Activated T-helper 1 cell treated with anti-CD3 and anti-CD28 coated beads, Interleukin-2, amount 50 U/mL, for 16 hours (primary cell): ENCODE data around the gene BHLHE40.

Source experiments
- DNase-seq, 2 donors: peaks; one replicate each; pipeline ENCODE4 v3.0.0-alpha.2; 2020; ENCODE audit warnings: low read depth in 1 of 2, low spot score in 1 of 2

Gene BHLHE40

GRCh38 chr3:4979428-4980228 is at the start of gene BHLHE40:
BHLHE40 (plus strand) TSS chr3:4979437; CDS start chr3:4979719, 282 bp downstream.
- no peak for DNase-seq

GRCh38 chr3:4930501-4930900 is 48.7 kb upstream of the BHLHE40 start:
- DNase-seq: no peak

- no peak for DNase-seq
These were observed 45.2 kb upstream of the BHLHE40 start for GRCh38 chr3:4934050-4934449.

- DNase-seq: no peak
These were observed 43.9 kb upstream of the BHLHE40 start for GRCh38 chr3:4935347-4935746.

- no peak for DNase-seq
These were observed 42.1 kb upstream of the BHLHE40 start for GRCh38 chr3:4936982-4937614.

- DNase-seq: no peak
These were observed 40.8 kb upstream of the BHLHE40 start for GRCh38 chr3:4938281-4938982.

GRCh38 chr3:4939276-4939675 is 40.0 kb upstream of the BHLHE40 start:
- DNase-seq: no peak

- DNase-seq: no peak
These were observed 38.3 kb upstream of the BHLHE40 start for GRCh38 chr3:4940985-4941384.

- DNase-seq: no peak
These were observed 35.7 kb upstream of the BHLHE40 start for GRCh38 chr3:4943549-4943948.

- DNase-seq: no peak
These were observed 33.9 kb upstream of the BHLHE40 start for GRCh38 chr3:4945324-4945723.

GRCh38 chr3:4947028-4947427 is 32.2 kb upstream of the BHLHE40 start:
- no peak for DNase-seq

- no peak for DNase-seq
These were observed 30.8 kb upstream of the BHLHE40 start for GRCh38 chr3:4948395-4948794.

GRCh38 chr3:4949004-4949403 is 30.2 kb upstream of the BHLHE40 start:
- no peak for DNase-seq

- no peak for DNase-seq
These were observed 29.6 kb upstream of the BHLHE40 start for GRCh38 chr3:4949659-4950058.

GRCh38 chr3:4950351-4950784 is 28.9 kb upstream of the BHLHE40 start:
- no peak for DNase-seq

GRCh38 chr3:4950948-4951347 is 28.3 kb upstream of the BHLHE40 start:
- DNase-seq: no peak

- no peak for DNase-seq
These were observed 26.1 kb upstream of the BHLHE40 start for GRCh38 chr3:4953119-4953518.

GRCh38 chr3:4954256-4955000 is 24.8 kb upstream of the BHLHE40 start:
- no peak for DNase-seq

- no peak for DNase-seq
These were observed 23.1 kb upstream of the BHLHE40 start for GRCh38 chr3:4956099-4956498.

GRCh38 chr3:4956738-4957137 is 22.5 kb upstream of the BHLHE40 start:
- DNase-seq: no peak

- no peak for DNase-seq
These were observed 21.3 kb upstream of the BHLHE40 start for GRCh38 chr3:4957978-4958377.
